ENCODE data around the gene MAP3K14. TPM values are rescaled to one million over a fixed set of nuclear protein-coding genes. Genes with fewer than 3 reads are reported as not detected.
A peak's percentile ranks its signal among the peaks of the same experiment; 100 is the strongest.

The MAP3K14 gene
- total and polyA plus RNA-seq, 12 donors: 6.7 to 24.1 (median 12.6) TPM

DNA sequence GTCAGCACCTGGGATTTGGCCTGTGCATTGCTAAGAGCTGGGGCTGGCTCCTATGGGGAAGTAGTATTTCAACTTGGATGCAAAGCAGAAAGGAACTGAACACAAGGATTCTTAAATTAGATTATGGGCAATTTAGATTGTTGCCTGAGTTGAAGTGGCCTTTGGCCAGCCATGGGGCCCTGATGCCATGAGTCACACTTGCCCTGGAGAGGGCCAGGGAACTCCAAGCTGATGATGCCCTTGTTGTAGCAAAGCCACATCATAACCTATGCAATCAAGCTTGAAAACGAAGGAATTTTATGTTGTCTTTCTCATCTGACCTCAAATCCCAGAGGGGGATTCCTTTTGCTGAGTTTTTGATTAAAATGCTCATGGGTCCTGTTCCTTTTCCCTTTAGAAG, 51.0 kb downstream of the MAP3K14 start:
- Histone ChIP-seq H3K27ac (peak overlapping the region in 1 of 10 donors; percentile 28), H3K4me1 (peaks cover 12 to 43% (median 29%) of the 10 kb centered on the region in 9 donors)
- 63 to 73% methylated on average over 1 of the region's 1 CpG for WGBS, 2 donors

DNA sequence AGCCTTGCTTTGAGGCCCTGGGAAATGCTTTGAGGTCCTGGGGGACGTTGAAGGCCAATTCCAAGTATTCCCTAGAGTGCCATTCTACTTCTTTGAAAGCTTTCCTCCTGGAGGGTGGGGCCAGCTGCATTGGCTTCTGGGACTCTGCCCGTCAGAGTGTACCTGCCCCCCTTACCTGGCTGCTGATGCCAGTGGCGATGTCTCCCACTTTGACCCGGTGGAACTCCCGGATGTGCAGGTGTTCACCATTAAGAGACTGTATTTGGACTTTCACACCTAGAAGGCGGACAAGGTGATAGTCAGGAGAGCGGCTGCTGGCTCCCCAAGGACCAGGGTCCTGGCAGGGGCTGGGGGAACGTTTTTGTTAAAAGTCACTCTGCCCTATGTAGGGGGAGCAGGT, 51.8 kb downstream of the MAP3K14 start:
- WGBS, 2 donors: 84 to 86% methylated on average over 8 of the region's 8 CpGs
- H3K27ac ChIP-seq: no peak overlapping the region

More for the DNA sequence above, 51.0 kb downstream of the MAP3K14 start:
- peaks cover 3 to 82% (median 57%) of the 10 kb centered on the region in 9 donors for H3K36me3 ChIP-seq
- intact Hi-C loops (cut with DNase I): no loop called here
- DNase-seq: no peak
- no peak overlapping the region for H3K4me3 ChIP-seq
- H3K27me3 ChIP-seq: no peaks in the 10 kb centered on the region
- no peak for ATAC-seq
- no peaks in the 10 kb centered on the region for H3K9me3 ChIP-seq
- TF ChIP-seq, protein P1, sequence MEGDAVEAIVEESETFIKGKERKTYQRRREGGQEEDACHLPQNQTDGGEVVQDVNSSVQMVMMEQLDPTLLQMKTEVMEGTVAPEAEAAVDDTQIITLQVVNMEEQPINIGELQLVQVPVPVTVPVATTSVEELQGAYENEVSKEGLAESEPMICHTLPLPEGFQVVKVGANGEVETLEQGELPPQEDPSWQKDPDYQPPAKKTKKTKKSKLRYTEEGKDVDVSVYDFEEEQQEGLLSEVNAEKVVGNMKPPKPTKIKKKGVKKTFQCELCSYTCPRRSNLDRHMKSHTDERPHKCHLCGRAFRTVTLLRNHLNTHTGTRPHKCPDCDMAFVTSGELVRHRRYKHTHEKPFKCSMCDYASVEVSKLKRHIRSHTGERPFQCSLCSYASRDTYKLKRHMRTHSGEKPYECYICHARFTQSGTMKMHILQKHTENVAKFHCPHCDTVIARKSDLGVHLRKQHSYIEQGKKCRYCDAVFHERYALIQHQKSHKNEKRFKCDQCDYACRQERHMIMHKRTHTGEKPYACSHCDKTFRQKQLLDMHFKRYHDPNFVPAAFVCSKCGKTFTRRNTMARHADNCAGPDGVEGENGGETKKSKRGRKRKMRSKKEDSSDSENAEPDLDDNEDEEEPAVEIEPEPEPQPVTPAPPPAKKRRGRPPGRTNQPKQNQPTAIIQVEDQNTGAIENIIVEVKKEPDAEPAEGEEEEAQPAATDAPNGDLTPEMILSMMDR (IDR thresholded peaks at IDR 0.05): no peak

DNA sequence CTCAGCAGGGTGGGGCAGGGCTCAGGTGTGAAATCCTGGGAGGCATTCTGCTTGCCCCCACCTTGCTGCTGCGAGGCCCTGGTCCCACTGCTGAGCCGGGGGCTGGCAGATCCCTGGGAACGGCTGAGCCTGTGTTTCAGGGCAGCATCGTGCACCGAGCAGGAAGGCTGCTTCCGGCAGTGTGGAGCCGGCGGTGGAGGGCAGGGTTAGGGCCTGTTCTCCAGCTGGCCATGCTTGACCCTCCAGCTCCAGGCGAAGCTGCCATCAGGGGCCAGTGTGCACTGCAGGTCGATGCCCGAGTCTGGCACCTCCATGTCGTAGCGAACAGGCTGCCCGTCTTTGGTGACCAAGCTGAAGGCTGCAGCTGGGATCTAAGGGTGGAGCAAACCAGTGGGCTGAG, 52.4 kb downstream of the MAP3K14 start:
- 91 to 93% methylated on average over 14 of the region's 14 CpGs for WGBS, 2 donors
- Histone ChIP-seq H3K9me3 (no peaks in the 10 kb centered on the region), H3K4me1 (peaks cover 12 to 50% (median 33%) of the 10 kb centered on the region in 9 donors), H3K4me3 (no peak overlapping the region), H3K27me3 (no peaks in the 10 kb centered on the region), H3K36me3 (peaks cover 3 to 68% (median 43%) of the 10 kb centered on the region in 9 donors), H3K27ac (peak overlapping the region in 2 of 10 donors; percentile 73 to 74)
- DNase-seq: no peak
- intact Hi-C loops (cut with DNase I): no loop called here
- TF ChIP-seq, protein P1 (IDR thresholded peaks at IDR 0.05): no peak
- ATAC-seq: no peak

More for the DNA sequence above, 51.8 kb downstream of the MAP3K14 start:
- Histone ChIP-seq H3K9me3 (no peaks in the 10 kb centered on the region), H3K4me1 (peaks cover 12 to 47% (median 33%) of the 10 kb centered on the region in 9 donors), H3K36me3 (peaks cover 3 to 74% (median 49%) of the 10 kb centered on the region in 9 donors), H3K4me3 (no peak overlapping the region), H3K27me3 (no peaks in the 10 kb centered on the region)
- intact Hi-C loops (cut with DNase I): no loop called here
- TF ChIP-seq, protein P1 (IDR thresholded peaks at IDR 0.05): no peak
- DNase-seq (no peak), ATAC-seq (no peak)

DNA sequence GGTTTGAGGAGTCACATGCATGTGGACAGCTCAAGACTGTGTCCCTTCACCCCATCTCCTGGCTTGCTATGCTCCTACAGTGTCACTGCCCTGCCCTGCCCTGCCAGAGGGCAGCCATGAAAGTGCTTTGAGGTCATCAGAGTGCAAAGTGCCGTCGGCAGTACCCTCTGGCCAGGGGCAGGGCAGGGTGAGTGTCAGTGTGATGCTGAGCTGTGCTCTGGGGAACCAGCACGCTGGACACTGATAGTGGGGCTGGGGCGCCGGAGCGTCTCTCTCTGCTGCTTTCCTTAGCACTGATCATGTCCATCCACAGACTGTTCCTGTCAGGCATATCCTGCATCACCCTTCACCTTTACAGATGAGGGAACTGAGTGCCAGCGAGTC, 53.4 kb downstream of the MAP3K14 start:
- WGBS, 2 donors: 52 to 59% methylated on average over 7 of the region's 7 CpGs
- no peak for DNase-seq
- Histone ChIP-seq H3K4me1 (peaks cover 12 to 50% (median 33%) of the 10 kb centered on the region in 9 donors), H3K27me3 (no peaks in the 10 kb centered on the region), H3K9me3 (no peaks in the 10 kb centered on the region), H3K4me3 (no peak overlapping the region), H3K36me3 (peaks cover 1 to 59% (median 34%) of the 10 kb centered on the region in 9 donors), H3K27ac (peak overlapping the region in 8 of 10 donors; percentile 3 to 74 (median 51))
- intact Hi-C loops (cut with DNase I): no loop called here
- TF ChIP-seq, protein P1 (IDR thresholded peaks at IDR 0.05): no peak
- peak in 5 of 8 donors; percentile 0 to 17 (median 9) for ATAC-seq
